H1 (cell line): Measurements from ENCODE around the gene CDK16. TPM values are rescaled to one million over a fixed set of nuclear protein-coding genes. Genes with fewer than 3 reads are reported as not detected.

Source experiments
- ASH2L ChIP-seq: fragments of 200-600, 300-600 bp; sonication (generic); IDR thresholded peaks from one replicate; pipeline ENCODE4 v1.7.1; 2017; ENCODE audit warnings: low read length
- CBX8 ChIP-seq: fragments of 300-800, 300-1000 bp; sonication (generic); IDR thresholded peaks from 2 replicates; pipeline ENCODE4 v1.7.1; 2016; ENCODE audit warnings: low read depth, low read length, borderline replicate concordance
- EP300 ChIP-seq, 2 experiments: IDR thresholded peaks; 1 replicate in 1 of 2; 2 replicates in 1 of 2; pipeline ENCODE4 v1.6.1; 2011 to 2012; ENCODE audit warnings: low read depth in 2 of 2, low read length in 2 of 2, mild to moderate bottlenecking in 2 of 2, borderline replicate concordance in 1 of 2, inconsistent platforms in 1 of 2, moderate library complexity in 1 of 2
- GTF2F1 ChIP-seq: IDR thresholded peaks from 2 replicates; pipeline ENCODE4 v1.6.1; 2012; ENCODE audit warnings: low read depth, low read length, improper control_type of control experiment, borderline replicate concordance
- NANOG ChIP-seq: IDR thresholded peaks from 2 replicates; pipeline ENCODE4 v1.6.1; 2011; ENCODE audit warnings: low read length, low read depth, mild to moderate bottlenecking, inconsistent platforms; ENCODE audit not compliant: insufficient read depth, poor library complexity, severe bottlenecking
- RBBP5 ChIP-seq: IDR thresholded peaks from 2 replicates; pipeline ENCODE4 v1.7.1; 2012; ENCODE audit warnings: low read depth, mild to moderate bottlenecking, inconsistent platforms, low read length, moderate library complexity, borderline replicate concordance
- polyA plus RNA-seq, 7 experiments: library from polyadenylated mRNA; depleted of rRNA in 3 of 7; stranded (reverse) in 5 of 7; unstranded in 2 of 7; fragments of >200 nt in 5 of 7; fragments of 200-250 nt in 2 of 7; gene quantifications; 1 replicate in 5 of 7; 2 replicates in 1 of 7; 4 replicates in 1 of 7; pipeline versions ENCODE4 v1.2.1 to v1.2.3, GENCODE V29; 2011 to 2013; ENCODE audit warnings: missing spikeins in 2 of 7, mixed read lengths in 2 of 7
- total RNA-seq: library from RNA; stranded (reverse); fragmentation: NEBNext Ultra II Directional; extraction: Animal tissue kit (Norgen Biotek cat#: 25700); gene quantifications from 2 replicates; pipeline ENCODE4 v1.2.1, GENCODE V29; 2021
- TF ChIP-seq, protein P1 (sequence below): fragments of 300-600 bp; sonication (generic); IDR thresholded peaks from 2 replicates; pipeline ENCODE4 v1.7.1; 2012; ENCODE audit warnings: low read length, moderate library complexity, mild to moderate bottlenecking, inconsistent platforms; ENCODE audit not compliant: insufficient replicate concordance

The CDK16 gene
- total and polyA plus RNA-seq, 2 of the 8 experiments (the other 6 are each of a cell fraction or from before 2014, with no cell fraction given), result 124 to 204 TPM

DNA sequence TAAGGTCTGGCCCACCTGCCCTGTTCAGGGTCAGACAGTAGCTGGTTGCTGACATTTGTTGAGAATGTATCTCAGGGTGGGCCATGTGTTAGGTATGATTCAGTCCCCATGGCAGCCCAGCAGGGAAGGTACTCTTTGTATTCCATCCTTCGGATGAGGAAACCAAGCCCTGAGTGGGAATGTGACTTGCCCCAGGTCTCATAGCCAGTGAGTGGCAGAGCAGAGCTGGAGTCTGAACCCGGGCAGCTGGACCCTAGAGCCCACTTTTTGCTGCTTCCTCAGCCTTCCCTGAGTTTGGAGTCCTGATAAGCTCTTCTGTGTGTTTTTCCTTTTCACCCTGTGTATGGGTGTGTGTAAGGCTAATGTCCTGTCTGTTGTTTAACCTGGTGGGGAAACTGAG is 46.5 kb upstream of the CDK16 start (continued):
- TF ChIP-seq, protein P1, sequence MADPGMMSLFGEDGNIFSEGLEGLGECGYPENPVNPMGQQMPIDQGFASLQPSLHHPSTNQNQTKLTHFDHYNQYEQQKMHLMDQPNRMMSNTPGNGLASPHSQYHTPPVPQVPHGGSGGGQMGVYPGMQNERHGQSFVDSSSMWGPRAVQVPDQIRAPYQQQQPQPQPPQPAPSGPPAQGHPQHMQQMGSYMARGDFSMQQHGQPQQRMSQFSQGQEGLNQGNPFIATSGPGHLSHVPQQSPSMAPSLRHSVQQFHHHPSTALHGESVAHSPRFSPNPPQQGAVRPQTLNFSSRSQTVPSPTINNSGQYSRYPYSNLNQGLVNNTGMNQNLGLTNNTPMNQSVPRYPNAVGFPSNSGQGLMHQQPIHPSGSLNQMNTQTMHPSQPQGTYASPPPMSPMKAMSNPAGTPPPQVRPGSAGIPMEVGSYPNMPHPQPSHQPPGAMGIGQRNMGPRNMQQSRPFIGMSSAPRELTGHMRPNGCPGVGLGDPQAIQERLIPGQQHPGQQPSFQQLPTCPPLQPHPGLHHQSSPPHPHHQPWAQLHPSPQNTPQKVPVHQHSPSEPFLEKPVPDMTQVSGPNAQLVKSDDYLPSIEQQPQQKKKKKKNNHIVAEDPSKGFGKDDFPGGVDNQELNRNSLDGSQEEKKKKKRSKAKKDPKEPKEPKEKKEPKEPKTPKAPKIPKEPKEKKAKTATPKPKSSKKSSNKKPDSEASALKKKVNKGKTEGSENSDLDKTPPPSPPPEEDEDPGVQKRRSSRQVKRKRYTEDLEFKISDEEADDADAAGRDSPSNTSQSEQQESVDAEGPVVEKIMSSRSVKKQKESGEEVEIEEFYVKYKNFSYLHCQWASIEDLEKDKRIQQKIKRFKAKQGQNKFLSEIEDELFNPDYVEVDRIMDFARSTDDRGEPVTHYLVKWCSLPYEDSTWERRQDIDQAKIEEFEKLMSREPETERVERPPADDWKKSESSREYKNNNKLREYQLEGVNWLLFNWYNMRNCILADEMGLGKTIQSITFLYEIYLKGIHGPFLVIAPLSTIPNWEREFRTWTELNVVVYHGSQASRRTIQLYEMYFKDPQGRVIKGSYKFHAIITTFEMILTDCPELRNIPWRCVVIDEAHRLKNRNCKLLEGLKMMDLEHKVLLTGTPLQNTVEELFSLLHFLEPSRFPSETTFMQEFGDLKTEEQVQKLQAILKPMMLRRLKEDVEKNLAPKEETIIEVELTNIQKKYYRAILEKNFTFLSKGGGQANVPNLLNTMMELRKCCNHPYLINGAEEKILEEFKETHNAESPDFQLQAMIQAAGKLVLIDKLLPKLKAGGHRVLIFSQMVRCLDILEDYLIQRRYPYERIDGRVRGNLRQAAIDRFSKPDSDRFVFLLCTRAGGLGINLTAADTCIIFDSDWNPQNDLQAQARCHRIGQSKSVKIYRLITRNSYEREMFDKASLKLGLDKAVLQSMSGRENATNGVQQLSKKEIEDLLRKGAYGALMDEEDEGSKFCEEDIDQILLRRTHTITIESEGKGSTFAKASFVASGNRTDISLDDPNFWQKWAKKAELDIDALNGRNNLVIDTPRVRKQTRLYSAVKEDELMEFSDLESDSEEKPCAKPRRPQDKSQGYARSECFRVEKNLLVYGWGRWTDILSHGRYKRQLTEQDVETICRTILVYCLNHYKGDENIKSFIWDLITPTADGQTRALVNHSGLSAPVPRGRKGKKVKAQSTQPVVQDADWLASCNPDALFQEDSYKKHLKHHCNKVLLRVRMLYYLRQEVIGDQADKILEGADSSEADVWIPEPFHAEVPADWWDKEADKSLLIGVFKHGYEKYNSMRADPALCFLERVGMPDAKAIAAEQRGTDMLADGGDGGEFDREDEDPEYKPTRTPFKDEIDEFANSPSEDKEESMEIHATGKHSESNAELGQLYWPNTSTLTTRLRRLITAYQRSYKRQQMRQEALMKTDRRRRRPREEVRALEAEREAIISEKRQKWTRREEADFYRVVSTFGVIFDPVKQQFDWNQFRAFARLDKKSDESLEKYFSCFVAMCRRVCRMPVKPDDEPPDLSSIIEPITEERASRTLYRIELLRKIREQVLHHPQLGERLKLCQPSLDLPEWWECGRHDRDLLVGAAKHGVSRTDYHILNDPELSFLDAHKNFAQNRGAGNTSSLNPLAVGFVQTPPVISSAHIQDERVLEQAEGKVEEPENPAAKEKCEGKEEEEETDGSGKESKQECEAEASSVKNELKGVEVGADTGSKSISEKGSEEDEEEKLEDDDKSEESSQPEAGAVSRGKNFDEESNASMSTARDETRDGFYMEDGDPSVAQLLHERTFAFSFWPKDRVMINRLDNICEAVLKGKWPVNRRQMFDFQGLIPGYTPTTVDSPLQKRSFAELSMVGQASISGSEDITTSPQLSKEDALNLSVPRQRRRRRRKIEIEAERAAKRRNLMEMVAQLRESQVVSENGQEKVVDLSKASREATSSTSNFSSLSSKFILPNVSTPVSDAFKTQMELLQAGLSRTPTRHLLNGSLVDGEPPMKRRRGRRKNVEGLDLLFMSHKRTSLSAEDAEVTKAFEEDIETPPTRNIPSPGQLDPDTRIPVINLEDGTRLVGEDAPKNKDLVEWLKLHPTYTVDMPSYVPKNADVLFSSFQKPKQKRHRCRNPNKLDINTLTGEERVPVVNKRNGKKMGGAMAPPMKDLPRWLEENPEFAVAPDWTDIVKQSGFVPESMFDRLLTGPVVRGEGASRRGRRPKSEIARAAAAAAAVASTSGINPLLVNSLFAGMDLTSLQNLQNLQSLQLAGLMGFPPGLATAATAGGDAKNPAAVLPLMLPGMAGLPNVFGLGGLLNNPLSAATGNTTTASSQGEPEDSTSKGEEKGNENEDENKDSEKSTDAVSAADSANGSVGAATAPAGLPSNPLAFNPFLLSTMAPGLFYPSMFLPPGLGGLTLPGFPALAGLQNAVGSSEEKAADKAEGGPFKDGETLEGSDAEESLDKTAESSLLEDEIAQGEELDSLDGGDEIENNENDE, result no peak
- TF ChIP-seq NANOG, result no peak
- TF ChIP-seq CBX8, result no peak
- no peak for TF ChIP-seq EP300 (IDR thresholded peaks at IDR 0.05; ENCODE audit: borderline replicate concordance in 1 of 2, low read depth in 2 of 2, low read length in 2 of 2)
- TF ChIP-seq RBBP5, result no peak
- TF ChIP-seq GTF2F1, result no peak
- no peak for TF ChIP-seq ASH2L
